ENCODE data around the gene RAI1.

Gene RAI1

DNA sequence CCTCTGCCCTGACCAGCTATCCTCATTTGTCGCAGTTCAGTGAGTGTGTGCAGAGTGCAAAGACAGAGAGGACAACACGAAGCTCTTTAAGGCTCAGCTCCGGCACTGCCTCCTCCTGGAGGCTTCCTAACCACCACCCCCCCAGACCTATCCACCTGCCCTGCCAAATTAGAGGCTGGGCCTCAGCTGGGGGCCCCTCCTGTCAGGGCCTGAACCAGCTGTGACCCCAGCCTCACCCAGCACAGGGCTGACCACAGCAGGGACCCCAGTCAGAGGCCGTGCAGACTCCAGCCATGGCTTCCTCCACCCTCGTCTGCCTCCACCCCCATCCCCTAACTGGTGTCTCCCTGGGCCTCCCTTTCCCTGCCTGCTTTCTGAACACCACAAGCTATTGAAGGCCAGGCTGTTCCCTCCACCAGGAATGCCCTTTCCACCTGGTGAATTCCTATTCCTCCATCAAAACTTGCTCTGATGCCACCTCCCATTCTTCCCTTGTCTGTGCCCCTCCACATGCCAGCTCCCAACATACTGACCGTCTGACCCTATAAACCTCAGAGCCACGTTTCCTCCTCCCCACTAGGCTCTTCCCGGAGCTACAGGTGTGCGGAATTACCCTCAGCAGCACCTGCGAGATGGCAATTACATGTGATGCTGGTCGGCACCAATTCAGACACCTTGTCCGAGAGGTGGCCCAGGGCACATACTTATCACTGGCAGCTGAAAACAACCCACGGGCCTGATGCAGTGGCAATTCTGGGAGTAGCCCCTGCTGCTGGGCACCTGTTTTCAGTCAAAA, 146.8 kb downstream of the RAI1 start:
- CTCF ChIA-PET = interaction anchor here (1.8 to 2.4 kb wide), 2 partner anchors 17 to 91 kb away, joined by 6 to 11 read pairs; no protein-coding TSS in a partner anchor
- no peak overlapping the region for H3K4me3 ChIP-seq (ENCODE audit: low read depth, low read length)
- H3K4me1 ChIP-seq (ENCODE audit: control insufficient read depth, insufficient read depth, low read length) = peaks cover 22% of the 10 kb centered on the region
- TF ChIP-seq, protein P1, sequence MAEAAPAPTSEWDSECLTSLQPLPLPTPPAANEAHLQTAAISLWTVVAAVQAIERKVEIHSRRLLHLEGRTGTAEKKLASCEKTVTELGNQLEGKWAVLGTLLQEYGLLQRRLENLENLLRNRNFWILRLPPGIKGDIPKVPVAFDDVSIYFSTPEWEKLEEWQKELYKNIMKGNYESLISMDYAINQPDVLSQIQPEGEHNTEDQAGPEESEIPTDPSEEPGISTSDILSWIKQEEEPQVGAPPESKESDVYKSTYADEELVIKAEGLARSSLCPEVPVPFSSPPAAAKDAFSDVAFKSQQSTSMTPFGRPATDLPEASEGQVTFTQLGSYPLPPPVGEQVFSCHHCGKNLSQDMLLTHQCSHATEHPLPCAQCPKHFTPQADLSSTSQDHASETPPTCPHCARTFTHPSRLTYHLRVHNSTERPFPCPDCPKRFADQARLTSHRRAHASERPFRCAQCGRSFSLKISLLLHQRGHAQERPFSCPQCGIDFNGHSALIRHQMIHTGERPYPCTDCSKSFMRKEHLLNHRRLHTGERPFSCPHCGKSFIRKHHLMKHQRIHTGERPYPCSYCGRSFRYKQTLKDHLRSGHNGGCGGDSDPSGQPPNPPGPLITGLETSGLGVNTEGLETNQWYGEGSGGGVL (tag by site-specific recombination; IDR thresholded peaks at IDR 0.05) = no peak
- TF ChIP-seq ZNF211 (tag by site-specific recombination; IDR thresholded peaks at IDR 0.05; ENCODE audit: low read depth) (no peak), ZBTB48 (tag by site-specific recombination; IDR thresholded peaks at IDR 0.05) (peak; percentile 39; the same call in 1 of the 2 replicates), ZIC2 (tag by site-specific recombination; IDR thresholded peaks at IDR 0.05) (peak; percentile 37; the same call in 1 of the 2 replicates), ZNF121 (tag by site-specific recombination; IDR thresholded peaks at IDR 0.05) (no peak), PRDM10 (tag by site-specific recombination; IDR thresholded peaks at IDR 0.05) (peak; percentile 36; the same call in 1 of the 2 replicates), GLIS2 (tag by site-specific recombination; IDR thresholded peaks at IDR 0.05) (peak; percentile 51; the same call in 1 of the 2 replicates), ZBTB44 (tag by site-specific recombination; IDR thresholded peaks at IDR 0.05) (no peak), SCRT1 (tag by site-specific recombination; IDR thresholded peaks at IDR 0.05; ENCODE audit: borderline replicate concordance) (peak; percentile 89), ZNF341 (tag by site-specific recombination; IDR thresholded peaks at IDR 0.05; ENCODE audit: low read depth) (peak; percentile 75), IKZF3 (tag by site-specific recombination; IDR thresholded peaks at IDR 0.05) (no peak), SCRT2 (tag by site-specific recombination; IDR thresholded peaks at IDR 0.05) (peak; percentile 87), GLIS1 (tag by site-specific recombination; IDR thresholded peaks at IDR 0.05) (peak; percentile 84), PATZ1 (tag by site-specific recombination; IDR thresholded peaks at IDR 0.05) (peak; percentile 44; the same call in 1 of the 2 replicates)
- H3K36me3 ChIP-seq (ENCODE audit: control insufficient read depth in 2 of 2, insufficient read depth in 1 of 2, low read length in 2 of 2) = peaks cover 0 to 4% of the 10 kb centered on the region in 2 experiments; a peak in 1 of 3 replicates
- H3K27ac ChIP-seq (ENCODE audit: extremely low read depth, low read depth, low read length) = peak overlapping the region; percentile 5; the same call in 1 of the 2 replicates
- POLR2A ChIA-PET = interaction anchor here (1.1 to 11.4 kb wide), 2 partner anchors 10 kb away, joined by 4 to 181 read pairs; partner anchors contain the start of gene SREBF1
- H3K9me3 ChIP-seq (ENCODE audit: control insufficient read depth, insufficient read depth, low read depth, low read length) = no peaks in the 10 kb centered on the region

All from HEK293 (cell line).